GM23338 (cell line): Measurements from ENCODE around the gene GCDH. TPM values are rescaled to one million over a fixed set of nuclear protein-coding genes. Genes with fewer than 3 reads are reported as not detected.

Source experiments
- CREB1 ChIP-seq: fragments of 250-450 bp; sonication (Bioruptor Pico); IDR thresholded peaks from 2 replicates; pipeline ENCODE4 v1.5.0; 2020; ENCODE audit warnings: low read depth, mild to moderate bottlenecking, moderate library complexity
- EZH2 ChIP-seq: fragments of 200-600 bp; sonication (generic); IDR thresholded peaks from one replicate; pipeline ENCODE4 v1.8.0; 2017; ENCODE audit warnings: antibody characterized with exemption, mild to moderate bottlenecking, low read depth; ENCODE audit not compliant: unreplicated experiment
- NANOG ChIP-seq: IDR thresholded peaks from 2 replicates; pipeline ENCODE4 v1.6.1; 2016; ENCODE audit warnings: antibody characterized with exemption, borderline replicate concordance
- POLR2AphosphoS5 ChIP-seq: IDR thresholded peaks from 2 replicates; pipeline ENCODE4 v1.6.1; 2016; ENCODE audit warnings: antibody characterized with exemption, low read depth
- STAT1 ChIP-seq: IDR thresholded peaks from one replicate; pipeline ENCODE4 v1.6.1; 2016; ENCODE audit warnings: antibody characterized with exemption; ENCODE audit not compliant: unreplicated experiment
- ZNF114 ChIP-seq: fragments of 250-450 bp; sonication (Bioruptor Pico); IDR thresholded peaks from 2 replicates; pipeline ENCODE4 v1.5.0; 2020; ENCODE audit warnings: mild to moderate bottlenecking, moderate library complexity
- ZNF331 ChIP-seq: fragments of 250-450 bp; sonication (Bioruptor Pico); IDR thresholded peaks from 2 replicates; pipeline ENCODE4 v1.5.0; 2020; ENCODE audit warnings: low read depth, mild to moderate bottlenecking, moderate library complexity
- polyA plus RNA-seq: library from polyadenylated mRNA; unstranded; fragments of >200 nt; fragmentation: Nextera tagmentation; extraction: Ambion mirVana; gene quantifications from 2 replicates; pipeline ENCODE4 v1.2.1, GENCODE V29; 2016
- total RNA-seq: library from RNA; depleted of rRNA; stranded (reverse); fragments of >200 nt; shearing (Covaris generic); gene quantifications from 2 replicates; pipeline ENCODE4 v1.2.3, GENCODE V29; 2014
- TF ChIP-seq, protein P1 (sequence below): fragments of 250-450 bp; sonication (Bioruptor Pico); IDR thresholded peaks from 2 replicates; pipeline ENCODE4 v1.5.0; 2020; ENCODE audit warnings: mild to moderate bottlenecking, moderate library complexity
- TF ChIP-seq, protein P2 (sequence below): IDR thresholded peaks from one replicate; pipeline ENCODE4 v1.6.1; 2018; ENCODE audit warnings: antibody characterized with exemption; ENCODE audit not compliant: unreplicated experiment

The GCDH gene
- total and polyA plus RNA-seq, 2 experiments from 2014 or later, result 54.1 to 99.8 TPM

DNA sequence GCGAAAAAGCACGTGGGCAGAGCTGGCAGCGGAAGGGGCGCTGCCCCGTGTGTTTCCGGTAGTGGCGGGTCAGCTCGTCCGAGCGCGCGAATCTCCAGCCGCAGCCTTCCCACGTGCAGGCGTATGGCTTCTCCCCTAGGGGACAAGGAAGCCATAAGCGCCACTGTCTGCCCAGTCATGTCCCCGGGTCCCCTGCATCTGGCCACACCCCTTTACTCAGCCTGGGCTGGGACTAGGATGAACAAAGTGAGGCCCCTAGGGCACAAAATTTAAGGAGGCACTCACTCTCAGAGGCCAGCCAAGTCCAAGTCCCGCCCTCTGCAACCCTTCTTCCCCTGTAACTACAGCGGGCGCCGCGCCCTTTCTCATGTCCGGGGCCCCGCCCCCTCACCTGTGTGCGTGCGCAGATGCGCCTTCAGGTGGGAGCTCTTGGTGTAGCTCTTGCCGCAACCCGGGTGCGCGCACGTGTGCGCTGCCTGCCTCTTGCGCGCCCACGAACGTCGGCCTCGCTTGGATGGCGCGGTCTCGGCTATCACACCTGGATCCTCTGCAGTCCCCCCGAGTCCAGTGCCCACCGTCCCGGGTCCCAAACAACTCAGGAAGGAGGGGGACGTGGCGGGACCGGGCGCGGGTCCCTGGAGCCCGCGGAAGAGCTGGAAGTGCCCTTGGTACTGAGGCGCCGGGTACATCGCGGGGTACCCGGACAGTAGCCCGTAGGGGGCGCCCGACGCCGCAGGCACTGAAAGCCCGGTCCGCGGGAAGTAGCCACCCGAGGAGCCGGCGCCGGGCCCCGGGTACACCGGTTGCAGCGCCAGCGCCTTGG, 5.8 kb upstream of the GCDH start (continued):
- TF ChIP-seq, protein P1, sequence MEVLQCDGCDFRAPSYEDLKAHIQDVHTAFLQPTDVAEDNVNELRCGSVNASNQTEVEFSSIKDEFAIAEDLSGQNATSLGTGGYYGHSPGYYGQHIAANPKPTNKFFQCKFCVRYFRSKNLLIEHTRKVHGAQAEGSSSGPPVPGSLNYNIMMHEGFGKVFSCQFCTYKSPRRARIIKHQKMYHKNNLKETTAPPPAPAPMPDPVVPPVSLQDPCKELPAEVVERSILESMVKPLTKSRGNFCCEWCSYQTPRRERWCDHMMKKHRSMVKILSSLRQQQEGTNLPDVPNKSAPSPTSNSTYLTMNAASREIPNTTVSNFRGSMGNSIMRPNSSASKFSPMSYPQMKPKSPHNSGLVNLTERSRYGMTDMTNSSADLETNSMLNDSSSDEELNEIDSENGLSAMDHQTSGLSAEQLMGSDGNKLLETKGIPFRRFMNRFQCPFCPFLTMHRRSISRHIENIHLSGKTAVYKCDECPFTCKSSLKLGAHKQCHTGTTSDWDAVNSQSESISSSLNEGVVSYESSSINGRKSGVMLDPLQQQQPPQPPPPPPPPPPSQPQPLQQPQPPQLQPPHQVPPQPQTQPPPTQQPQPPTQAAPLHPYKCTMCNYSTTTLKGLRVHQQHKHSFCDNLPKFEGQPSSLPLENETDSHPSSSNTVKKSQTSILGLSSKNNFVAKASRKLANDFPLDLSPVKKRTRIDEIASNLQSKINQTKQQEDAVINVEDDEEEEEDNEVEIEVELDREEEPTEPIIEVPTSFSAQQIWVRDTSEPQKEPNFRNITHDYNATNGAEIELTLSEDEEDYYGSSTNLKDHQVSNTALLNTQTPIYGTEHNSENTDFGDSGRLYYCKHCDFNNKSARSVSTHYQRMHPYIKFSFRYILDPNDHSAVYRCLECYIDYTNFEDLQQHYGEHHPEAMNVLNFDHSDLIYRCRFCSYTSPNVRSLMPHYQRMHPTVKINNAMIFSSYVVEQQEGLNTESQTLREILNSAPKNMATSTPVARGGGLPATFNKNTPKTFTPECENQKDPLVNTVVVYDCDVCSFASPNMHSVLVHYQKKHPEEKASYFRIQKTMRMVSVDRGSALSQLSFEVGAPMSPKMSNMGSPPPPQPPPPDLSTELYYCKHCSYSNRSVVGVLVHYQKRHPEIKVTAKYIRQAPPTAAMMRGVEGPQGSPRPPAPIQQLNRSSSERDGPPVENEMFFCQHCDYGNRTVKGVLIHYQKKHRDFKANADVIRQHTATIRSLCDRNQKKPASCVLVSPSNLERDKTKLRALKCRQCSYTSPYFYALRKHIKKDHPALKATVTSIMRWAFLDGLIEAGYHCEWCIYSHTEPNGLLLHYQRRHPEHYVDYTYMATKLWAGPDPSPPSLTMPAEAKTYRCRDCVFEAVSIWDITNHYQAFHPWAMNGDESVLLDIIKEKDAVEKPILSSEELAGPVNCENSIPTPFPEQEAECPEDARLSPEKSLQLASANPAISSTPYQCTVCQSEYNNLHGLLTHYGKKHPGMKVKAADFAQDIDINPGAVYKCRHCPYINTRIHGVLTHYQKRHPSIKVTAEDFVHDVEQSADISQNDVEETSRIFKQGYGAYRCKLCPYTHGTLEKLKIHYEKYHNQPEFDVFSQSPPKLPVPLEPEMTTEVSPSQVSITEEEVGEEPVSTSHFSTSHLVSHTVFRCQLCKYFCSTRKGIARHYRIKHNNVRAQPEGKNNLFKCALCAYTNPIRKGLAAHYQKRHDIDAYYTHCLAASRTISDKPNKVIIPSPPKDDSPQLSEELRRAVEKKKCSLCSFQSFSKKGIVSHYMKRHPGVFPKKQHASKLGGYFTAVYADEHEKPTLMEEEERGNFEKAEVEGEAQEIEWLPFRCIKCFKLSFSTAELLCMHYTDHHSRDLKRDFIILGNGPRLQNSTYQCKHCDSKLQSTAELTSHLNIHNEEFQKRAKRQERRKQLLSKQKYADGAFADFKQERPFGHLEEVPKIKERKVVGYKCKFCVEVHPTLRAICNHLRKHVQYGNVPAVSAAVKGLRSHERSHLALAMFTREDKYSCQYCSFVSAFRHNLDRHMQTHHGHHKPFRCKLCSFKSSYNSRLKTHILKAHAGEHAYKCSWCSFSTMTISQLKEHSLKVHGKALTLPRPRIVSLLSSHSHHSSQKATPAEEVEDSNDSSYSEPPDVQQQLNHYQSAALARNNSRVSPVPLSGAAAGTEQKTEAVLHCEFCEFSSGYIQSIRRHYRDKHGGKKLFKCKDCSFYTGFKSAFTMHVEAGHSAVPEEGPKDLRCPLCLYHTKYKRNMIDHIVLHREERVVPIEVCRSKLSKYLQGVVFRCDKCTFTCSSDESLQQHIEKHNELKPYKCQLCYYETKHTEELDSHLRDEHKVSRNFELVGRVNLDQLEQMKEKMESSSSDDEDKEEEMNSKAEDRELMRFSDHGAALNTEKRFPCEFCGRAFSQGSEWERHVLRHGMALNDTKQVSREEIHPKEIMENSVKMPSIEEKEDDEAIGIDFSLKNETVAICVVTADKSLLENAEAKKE (CRISPR knock-in tag), result no peak
- TF ChIP-seq ZNF114, result no peak
- TF ChIP-seq STAT1, result no peak
- TF ChIP-seq NANOG, result no peak
- TF ChIP-seq ZNF331, result no peak
- TF ChIP-seq, protein P2, sequence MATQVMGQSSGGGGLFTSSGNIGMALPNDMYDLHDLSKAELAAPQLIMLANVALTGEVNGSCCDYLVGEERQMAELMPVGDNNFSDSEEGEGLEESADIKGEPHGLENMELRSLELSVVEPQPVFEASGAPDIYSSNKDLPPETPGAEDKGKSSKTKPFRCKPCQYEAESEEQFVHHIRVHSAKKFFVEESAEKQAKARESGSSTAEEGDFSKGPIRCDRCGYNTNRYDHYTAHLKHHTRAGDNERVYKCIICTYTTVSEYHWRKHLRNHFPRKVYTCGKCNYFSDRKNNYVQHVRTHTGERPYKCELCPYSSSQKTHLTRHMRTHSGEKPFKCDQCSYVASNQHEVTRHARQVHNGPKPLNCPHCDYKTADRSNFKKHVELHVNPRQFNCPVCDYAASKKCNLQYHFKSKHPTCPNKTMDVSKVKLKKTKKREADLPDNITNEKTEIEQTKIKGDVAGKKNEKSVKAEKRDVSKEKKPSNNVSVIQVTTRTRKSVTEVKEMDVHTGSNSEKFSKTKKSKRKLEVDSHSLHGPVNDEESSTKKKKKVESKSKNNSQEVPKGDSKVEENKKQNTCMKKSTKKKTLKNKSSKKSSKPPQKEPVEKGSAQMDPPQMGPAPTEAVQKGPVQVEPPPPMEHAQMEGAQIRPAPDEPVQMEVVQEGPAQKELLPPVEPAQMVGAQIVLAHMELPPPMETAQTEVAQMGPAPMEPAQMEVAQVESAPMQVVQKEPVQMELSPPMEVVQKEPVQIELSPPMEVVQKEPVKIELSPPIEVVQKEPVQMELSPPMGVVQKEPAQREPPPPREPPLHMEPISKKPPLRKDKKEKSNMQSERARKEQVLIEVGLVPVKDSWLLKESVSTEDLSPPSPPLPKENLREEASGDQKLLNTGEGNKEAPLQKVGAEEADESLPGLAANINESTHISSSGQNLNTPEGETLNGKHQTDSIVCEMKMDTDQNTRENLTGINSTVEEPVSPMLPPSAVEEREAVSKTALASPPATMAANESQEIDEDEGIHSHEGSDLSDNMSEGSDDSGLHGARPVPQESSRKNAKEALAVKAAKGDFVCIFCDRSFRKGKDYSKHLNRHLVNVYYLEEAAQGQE, result no peak
- TF ChIP-seq EZH2, result no peak
- 0 out of 2 replicates have a peak, but pooled peaks have one; percentile 12 for TF ChIP-seq CREB1 (CRISPR knock-in tag)
- peak; percentile 96 for TF ChIP-seq POLR2AphosphoS5
